ENCODE measurements around the gene NME1. TPM values are rescaled to one million over a fixed set of nuclear protein-coding genes. Genes with fewer than 3 reads are reported as not detected.

Gene NME1
- total and polyA plus RNA-seq, 10 of the 15 experiments (the other 5 are each of a cell fraction or from before 2014, with no cell fraction given) = 273 to 1,362 (median 455) TPM

DNA sequence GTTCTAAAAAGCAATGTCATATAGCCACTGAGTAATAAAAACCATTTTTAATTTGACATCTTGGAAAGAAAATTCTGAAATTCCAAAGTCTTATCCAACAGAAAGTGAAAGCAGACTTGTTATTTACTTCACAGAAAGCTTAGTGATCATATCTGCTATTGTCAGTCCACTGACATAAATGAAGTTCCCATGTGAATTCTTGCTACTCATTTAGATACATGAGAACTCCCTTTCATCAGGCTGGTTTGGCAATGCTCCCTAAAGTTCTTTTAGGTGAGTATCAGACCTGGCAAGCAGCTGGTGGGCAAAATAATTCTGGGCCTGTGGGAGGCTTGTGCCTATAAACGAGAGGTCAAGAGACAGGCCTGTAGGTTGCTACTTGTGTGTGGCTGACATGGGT, 36.3 kb downstream of the NME1 start (continued):
- TF ChIP-seq STAT3 (IDR thresholded peaks at IDR 0.05; ENCODE audit: low read depth, low read length) (no peak), HCFC1 (IDR thresholded peaks at IDR 0.05; ENCODE audit: low read length) (no peak), POLR2AphosphoS5 (IDR thresholded peaks at IDR 0.05; ENCODE audit: low read length) (no peak)

DNA sequence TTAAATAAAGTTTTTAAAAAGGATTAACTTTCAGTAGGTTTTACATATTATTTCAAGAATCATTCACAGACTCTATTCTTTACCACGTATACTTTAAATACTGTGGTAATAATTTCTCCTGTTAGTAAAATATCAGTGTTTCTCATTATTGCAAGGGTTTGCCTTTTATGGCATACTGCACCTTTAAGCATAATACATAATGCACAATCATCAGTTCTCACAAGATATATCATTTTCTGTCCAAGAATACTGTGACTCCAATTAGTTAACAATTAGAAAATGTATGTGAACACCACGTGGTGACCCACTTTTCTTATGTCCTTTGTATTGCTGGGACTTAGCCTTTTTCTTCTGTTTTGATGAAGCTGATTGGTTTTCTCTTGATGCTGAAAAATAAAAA, 38.5 kb downstream of the NME1 start:
- H3K36me3 ChIP-seq (ENCODE audit: control insufficient read depth in 2 of 2, insufficient read depth in 2 of 2, low read length in 1 of 2) = peaks cover 0 to 28% of the 10 kb centered on the region in 2 experiments; a peak in 3 of 4 replicates
- H3K27ac ChIP-seq (ENCODE audit: control insufficient read depth, insufficient read depth) = no peak overlapping the region
- H4K20me1 ChIP-seq (ENCODE audit: control insufficient read depth, insufficient read depth) = no peaks in the 10 kb centered on the region
- ChIA-PET SMC1A (ENCODE audit: uncharacterized antibody, unreplicated experiment) (no interaction called here), CTCF (no interaction called here), RAD21 (ENCODE audit: unreplicated experiment) (interaction anchor here (0.6 kb wide), 1 partner anchor 81 kb away, joined by 3 read pairs; no protein-coding TSS in a partner anchor), POLR2A (no interaction called here)
- no peak overlapping the region for H2AFZ ChIP-seq (ENCODE audit: control insufficient read depth, low read depth, low read length)
- H3K9ac ChIP-seq (ENCODE audit: control insufficient read depth, insufficient read depth, low read length) = no peak overlapping the region
- no peaks in the 10 kb centered on the region for H3K9me3 ChIP-seq (replicated peaks; ENCODE audit: control insufficient read depth, insufficient read depth, low read length)
- intact Hi-C loops (cut with micrococcal nuclease; ENCODE audit: unreplicated experiment) = no loop called here
- no peaks in the 10 kb centered on the region for H3K27me3 ChIP-seq (replicated peaks in 1 of 2; ENCODE audit: control insufficient read depth in 2 of 2, insufficient read depth in 2 of 2, low read length in 1 of 2)
- H3K79me2 ChIP-seq (ENCODE audit: control insufficient read depth, insufficient read depth, low read length) = no peaks in the 10 kb centered on the region
- in situ Hi-C loops (cut with MboI) = no loop called here
- FAIRE-seq = no peak
- WGBS (ENCODE audit: insufficient coverage, insufficient replicate concordance, low lambda C conversion rate, missing lambda C conversion rate) = 98% methylated on average over 2 of the region's 2 CpGs
- no peak overlapping the region for H3K4me3 ChIP-seq
- H3K4me2 ChIP-seq (ENCODE audit: control insufficient read depth, insufficient read depth) = no peak overlapping the region
- no TSS peak for BruUV-seq (replicated peaks)
- no peak for DNase-seq (ENCODE audit: low read depth, low spot score)
- TF ChIP-seq, protein P1, sequence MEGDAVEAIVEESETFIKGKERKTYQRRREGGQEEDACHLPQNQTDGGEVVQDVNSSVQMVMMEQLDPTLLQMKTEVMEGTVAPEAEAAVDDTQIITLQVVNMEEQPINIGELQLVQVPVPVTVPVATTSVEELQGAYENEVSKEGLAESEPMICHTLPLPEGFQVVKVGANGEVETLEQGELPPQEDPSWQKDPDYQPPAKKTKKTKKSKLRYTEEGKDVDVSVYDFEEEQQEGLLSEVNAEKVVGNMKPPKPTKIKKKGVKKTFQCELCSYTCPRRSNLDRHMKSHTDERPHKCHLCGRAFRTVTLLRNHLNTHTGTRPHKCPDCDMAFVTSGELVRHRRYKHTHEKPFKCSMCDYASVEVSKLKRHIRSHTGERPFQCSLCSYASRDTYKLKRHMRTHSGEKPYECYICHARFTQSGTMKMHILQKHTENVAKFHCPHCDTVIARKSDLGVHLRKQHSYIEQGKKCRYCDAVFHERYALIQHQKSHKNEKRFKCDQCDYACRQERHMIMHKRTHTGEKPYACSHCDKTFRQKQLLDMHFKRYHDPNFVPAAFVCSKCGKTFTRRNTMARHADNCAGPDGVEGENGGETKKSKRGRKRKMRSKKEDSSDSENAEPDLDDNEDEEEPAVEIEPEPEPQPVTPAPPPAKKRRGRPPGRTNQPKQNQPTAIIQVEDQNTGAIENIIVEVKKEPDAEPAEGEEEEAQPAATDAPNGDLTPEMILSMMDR (IDR thresholded peaks at IDR 0.05 in 2 of 3, conservative IDR thresholded peaks at IDR 0.05 in 1 of 3; ENCODE audit: control insufficient read depth in 2 of 3, extremely low read depth in 1 of 3, insufficient read depth in 1 of 3, low read depth in 3 of 3, low read length in 3 of 3) = no peak
- TF ChIP-seq CHD1 (IDR thresholded peaks at IDR 0.05; ENCODE audit: low read depth, low read length) (no peak), HDAC2 (IDR thresholded peaks at IDR 0.05) (no peak), MXI1 (IDR thresholded peaks at IDR 0.05; ENCODE audit: low read depth, low read length) (no peak), MEF2A (IDR thresholded peaks at IDR 0.05; ENCODE audit: insufficient read depth, low read depth, low read length) (no peak), MTA2 (IDR thresholded peaks at IDR 0.05; ENCODE audit: low read depth) (no peak), SREBF1 (IDR thresholded peaks at IDR 0.05; ENCODE audit: low read length) (no peak), NR2C2 (IDR thresholded peaks at IDR 0.05; ENCODE audit: borderline replicate concordance, control insufficient read depth, insufficient read length, low read depth) (no peak), RAD21 (IDR thresholded peaks at IDR 0.05; ENCODE audit: insufficient read depth, low read depth, low read length) (no peak), JUNB (IDR thresholded peaks at IDR 0.05) (no peak), SRF (IDR thresholded peaks at IDR 0.05; ENCODE audit: low read depth in 2 of 2, low read length in 2 of 2) (no peak), RAD51 (IDR thresholded peaks at IDR 0.05) (no peak)
- ATAC-seq = no peak
- no peaks in the 10 kb centered on the region for H3K4me1 ChIP-seq (ENCODE audit: control insufficient read depth, insufficient read depth, low read length)

All from GM12878 (cell line).